Activated T-helper 1 cell treated with anti-CD3 and anti-CD28 coated beads, Interleukin-12 subunit alpha, Interleukin-12 subunit beta, Interleukin-2, Interleukin-4 antibody, amounts not matched to agents 30 ng/mL and 10 ng/mL and 1 ng/mL, durations not matched to agents 14 hours and 24 hours and 36 hours (primary cell): ENCODE measurements around the gene CALM1. TPM values are rescaled to one million over a fixed set of nuclear protein-coding genes. Genes with fewer than 3 reads are reported as not detected.
"Not testable (repeated sequence)": the region's sequence is repeated elsewhere in the genome, so short reads cannot be mapped to it uniquely, and the experiment has no call there.

Source experiments
- DNase-seq: peaks from one replicate; pipeline ENCODE4 v3.0.0; 2021; ENCODE audit warnings: low spot score
- H3K27ac Mint-ChIP-seq: one replicate; pipeline ENCODE4 v1.8.0; 2021; ENCODE audit warnings: mild to moderate bottlenecking, mixed read lengths
- H3K27me3 Mint-ChIP-seq: one replicate; pipeline ENCODE4 v1.8.0; 2022; ENCODE audit warnings: mild to moderate bottlenecking, moderate library complexity, mixed read lengths; ENCODE audit not compliant: insufficient read depth
- H3K36me3 Mint-ChIP-seq: one replicate; pipeline ENCODE4 v1.8.0; 2021; ENCODE audit warnings: low read depth, mixed read lengths
- H3K4me1 Mint-ChIP-seq: one replicate; pipeline ENCODE4 v1.8.0; 2021; ENCODE audit warnings: low read depth, mixed read lengths
- H3K4me3 Mint-ChIP-seq: one replicate; pipeline ENCODE4 v1.8.0; 2021; ENCODE audit warnings: mild to moderate bottlenecking, moderate library complexity, mixed read lengths
- H3K9me3 Mint-ChIP-seq: one replicate; pipeline ENCODE4 v1.8.0; 2021; ENCODE audit warnings: mixed read lengths
- intact Hi-C: fragments of 100-400 bp; cut with micrococcal nuclease; formaldehyde crosslinking; loops from one replicate; pipeline ENCODE4 v1.15.1; 2024
- total RNA-seq: library from RNA; stranded (reverse); gene quantifications from 2 replicates; pipeline ENCODE4 v1.2.3, GENCODE V29; 2022

Gene CALM1
- total RNA-seq, 1 donor from 2014 or later, result 513 TPM

GRCh38 chr14:90388437-90388836, 8.4 kb upstream of the CALM1 start:
- intact Hi-C loops, result loop anchor here (10.0 kb wide), 1 partner anchor 586 kb away; no protein-coding TSS in a partner anchor
- DNase-seq, result no peak
- peaks cover 4% of the 10 kb centered on the region for H3K27me3 Mint-ChIP-seq
- peaks cover 20% of the 10 kb centered on the region for H3K4me1 Mint-ChIP-seq
- peak overlapping the region; percentile 40 for H3K27ac Mint-ChIP-seq
- H3K36me3 Mint-ChIP-seq, result no peaks in the 10 kb centered on the region
- no peaks in the 10 kb centered on the region for H3K9me3 Mint-ChIP-seq
- no peak overlapping the region for H3K4me3 Mint-ChIP-seq

- no peak for DNase-seq
- no peak overlapping the region for H3K27ac Mint-ChIP-seq
- intact Hi-C loops, result loop anchor here (10.0 kb wide), 1 partner anchor 586 kb away; no protein-coding TSS in a partner anchor
- H3K4me1 Mint-ChIP-seq, result peaks cover 20% of the 10 kb centered on the region
- H3K36me3 Mint-ChIP-seq, result no peaks in the 10 kb centered on the region
- peaks cover 4% of the 10 kb centered on the region for H3K27me3 Mint-ChIP-seq
- no peaks in the 10 kb centered on the region for H3K9me3 Mint-ChIP-seq
- H3K4me3 Mint-ChIP-seq, result no peak overlapping the region
These were observed 7.8 kb upstream of the CALM1 start for GRCh38 chr14:90388982-90389381.

- no peak overlapping the region for H3K4me3 Mint-ChIP-seq
- no peak overlapping the region for H3K27ac Mint-ChIP-seq
- H3K4me1 Mint-ChIP-seq, result peaks cover 17% of the 10 kb centered on the region
- H3K27me3 Mint-ChIP-seq, result peaks cover 6% of the 10 kb centered on the region
- intact Hi-C loops, result no loop called here
- H3K9me3 Mint-ChIP-seq, result no peaks in the 10 kb centered on the region
- no peak for DNase-seq
- peaks cover 4% of the 10 kb centered on the region for H3K36me3 Mint-ChIP-seq
These were observed 2.9 kb upstream of the CALM1 start for GRCh38 chr14:90393966-90394365.

- peaks cover 22% of the 10 kb centered on the region for H3K4me1 Mint-ChIP-seq
- not testable (repeated sequence) for DNase-seq, H3K36me3 Mint-ChIP-seq, H3K27me3 Mint-ChIP-seq, H3K27ac Mint-ChIP-seq, H3K4me3 Mint-ChIP-seq, H3K9me3 Mint-ChIP-seq
- intact Hi-C loops, result loop anchor here (5.0 kb wide), 2 partner anchors 283 to 668 kb away; partner anchors contain the start of gene RPS6KA5
These were observed 2.0 kb upstream of the CALM1 start for GRCh38 chr14:90394782-90395181.

GRCh38 chr14:90397425-90398314, 841 bp downstream of the CALM1 start:
- Mint-ChIP-seq H3K4me1 (peaks cover 49% of the 10 kb centered on the region), H3K36me3 (peaks cover 36% of the 10 kb centered on the region), H3K9me3 (no peaks in the 10 kb centered on the region), H3K27ac (peak overlapping the region; percentile 86), H3K27me3 (peaks cover 2% of the 10 kb centered on the region), H3K4me3 (peak overlapping the region; percentile 96)
- peak; percentile 70 for DNase-seq
- intact Hi-C loops, result loop anchor here (1.0 to 5.0 kb wide), 8 partner anchors 14 to 665 kb away; partner anchors contain the start of genes NRDE2, PSMC1 and RPS6KA5

GRCh38 chr14:90398315-90398839, 1.5 kb downstream of the CALM1 start:
- peak overlapping the region; percentile 98 for H3K27ac Mint-ChIP-seq

GRCh38 chr14:90398841-90399540, 2.2 kb downstream of the CALM1 start:
- intact Hi-C loops, result loop anchor here (1.0 to 5.0 kb wide), 5 partner anchors 120 to 663 kb away; partner anchors contain the start of gene RPS6KA5
- Mint-ChIP-seq H3K9me3 (no peaks in the 10 kb centered on the region), H3K36me3 (peaks cover 47% of the 10 kb centered on the region), H3K27me3 (peaks cover 2% of the 10 kb centered on the region), H3K27ac (peak overlapping the region; percentile 98), H3K4me1 (peaks cover 62% of the 10 kb centered on the region), H3K4me3 (peak overlapping the region; percentile 96)
- DNase-seq, result no peak

More at GRCh38 chr14:90398315-90398839, 1.5 kb downstream of the CALM1 start:
- intact Hi-C loops, result loop anchor here (2.0 to 5.0 kb wide), 3 partner anchors 279 to 664 kb away; partner anchors contain the start of gene RPS6KA5
- Mint-ChIP-seq H3K4me1 (peaks cover 56% of the 10 kb centered on the region), H3K9me3 (no peaks in the 10 kb centered on the region), H3K36me3 (peaks cover 42% of the 10 kb centered on the region), H3K27me3 (peaks cover 2% of the 10 kb centered on the region), H3K4me3 (peak overlapping the region; percentile 96)
- peak; percentile 63 for DNase-seq

GRCh38 chr14:90399541-90400444, 3.0 kb downstream of the CALM1 start:
- peak overlapping the region; percentile 73 for H3K27ac Mint-ChIP-seq
- H3K27me3 Mint-ChIP-seq, result peaks cover 2% of the 10 kb centered on the region
- peaks cover 70% of the 10 kb centered on the region for H3K4me1 Mint-ChIP-seq
- H3K36me3 Mint-ChIP-seq, result peaks cover 54% of the 10 kb centered on the region
- peak; percentile 79 for DNase-seq
- intact Hi-C loops, result loop anchor here (1.0 to 5.0 kb wide), 6 partner anchors 32 to 663 kb away; partner anchors contain the start of gene RPS6KA5
- H3K4me3 Mint-ChIP-seq, result peak overlapping the region; percentile 96
- H3K9me3 Mint-ChIP-seq, result no peaks in the 10 kb centered on the region

GRCh38 chr14:90400904-90401561, 4.2 kb downstream of the CALM1 start:
- peaks cover 67% of the 10 kb centered on the region for H3K36me3 Mint-ChIP-seq
- H3K4me1 Mint-ChIP-seq, result peaks cover 80% of the 10 kb centered on the region
- intact Hi-C loops, result loop anchor here (5.0 kb wide), 1 partner anchor 34 kb away; no protein-coding TSS in a partner anchor
- H3K4me3 Mint-ChIP-seq, result peak overlapping the region; percentile 96
- H3K9me3 Mint-ChIP-seq, result no peaks in the 10 kb centered on the region
- H3K27me3 Mint-ChIP-seq, result no peaks in the 10 kb centered on the region
- peak overlapping the region; percentile 26 for H3K27ac Mint-ChIP-seq
- no peak for DNase-seq

GRCh38 chr14:90402016-90402415, 5.2 kb downstream of the CALM1 start:
- intact Hi-C loops, result loop anchor here (5.0 kb wide), 1 partner anchor 35 kb away; no protein-coding TSS in a partner anchor
- Mint-ChIP-seq H3K4me3 (peak overlapping the region; percentile 13), H3K27me3 (no peaks in the 10 kb centered on the region), H3K9me3 (no peaks in the 10 kb centered on the region), H3K36me3 (peaks cover 70% of the 10 kb centered on the region), H3K4me1 (peaks cover 85% of the 10 kb centered on the region), H3K27ac (peak overlapping the region; percentile 76)
- DNase-seq, result no peak

GRCh38 chr14:90403065-90403464, 6.2 kb downstream of the CALM1 start:
- Mint-ChIP-seq H3K9me3 (no peaks in the 10 kb centered on the region), H3K36me3 (peaks cover 72% of the 10 kb centered on the region), H3K4me1 (peaks cover 85% of the 10 kb centered on the region), H3K27ac (no peak overlapping the region), H3K27me3 (no peaks in the 10 kb centered on the region), H3K4me3 (no peak overlapping the region)
- DNase-seq, result no peak
- intact Hi-C loops, result loop anchor here (5.0 kb wide), 1 partner anchor 36 kb away; no protein-coding TSS in a partner anchor
